Panc1 (cell line): ENCODE results near the gene MORC2.

Source experiments
- POLR2AphosphoS5 ChIP-seq: IDR thresholded peaks from 2 replicates; pipeline ENCODE4 v1.6.1; 2012; ENCODE audit warnings: mild to moderate bottlenecking, low read depth, low read length, moderate library complexity
- TF ChIP-seq, protein P1 (sequence below), 2 experiments: IDR thresholded peaks; 2 replicates each; pipeline ENCODE4 v1.6.1; 2011 to 2012; ENCODE audit warnings: low read depth in 2 of 2, control low read depth in 1 of 2, low read length in 1 of 2, mild to moderate bottlenecking in 1 of 2, moderate library complexity in 1 of 2; ENCODE audit not compliant: insufficient read depth in 1 of 2
- TF ChIP-seq, protein P2 (sequence below): fragments of 450-650 bp; IDR thresholded peaks from 2 replicates; pipeline ENCODE4 v1.5.1; 2017; ENCODE audit warnings: mild to moderate bottlenecking

DNA sequence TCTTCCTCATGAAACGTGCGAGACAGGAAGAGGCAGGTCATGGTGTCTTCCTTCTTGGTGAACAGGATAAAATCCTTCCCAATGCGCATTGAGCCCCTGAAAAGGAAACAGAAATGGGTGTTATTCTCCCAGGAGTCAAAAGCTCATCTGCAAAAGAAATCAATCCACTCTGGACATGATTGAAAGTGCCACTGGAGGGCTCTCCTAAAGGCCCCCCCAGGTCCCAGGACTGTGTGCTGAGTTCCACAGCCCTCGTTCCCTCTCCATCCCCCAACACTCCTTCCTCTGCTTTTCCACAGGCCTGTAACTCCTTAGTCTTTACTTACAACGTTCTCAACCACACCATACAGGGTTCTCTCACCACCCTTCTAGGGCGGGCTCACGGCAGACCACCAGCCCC is 22.2 kb downstream of the MORC2 start:
- TF ChIP-seq, protein P1, sequence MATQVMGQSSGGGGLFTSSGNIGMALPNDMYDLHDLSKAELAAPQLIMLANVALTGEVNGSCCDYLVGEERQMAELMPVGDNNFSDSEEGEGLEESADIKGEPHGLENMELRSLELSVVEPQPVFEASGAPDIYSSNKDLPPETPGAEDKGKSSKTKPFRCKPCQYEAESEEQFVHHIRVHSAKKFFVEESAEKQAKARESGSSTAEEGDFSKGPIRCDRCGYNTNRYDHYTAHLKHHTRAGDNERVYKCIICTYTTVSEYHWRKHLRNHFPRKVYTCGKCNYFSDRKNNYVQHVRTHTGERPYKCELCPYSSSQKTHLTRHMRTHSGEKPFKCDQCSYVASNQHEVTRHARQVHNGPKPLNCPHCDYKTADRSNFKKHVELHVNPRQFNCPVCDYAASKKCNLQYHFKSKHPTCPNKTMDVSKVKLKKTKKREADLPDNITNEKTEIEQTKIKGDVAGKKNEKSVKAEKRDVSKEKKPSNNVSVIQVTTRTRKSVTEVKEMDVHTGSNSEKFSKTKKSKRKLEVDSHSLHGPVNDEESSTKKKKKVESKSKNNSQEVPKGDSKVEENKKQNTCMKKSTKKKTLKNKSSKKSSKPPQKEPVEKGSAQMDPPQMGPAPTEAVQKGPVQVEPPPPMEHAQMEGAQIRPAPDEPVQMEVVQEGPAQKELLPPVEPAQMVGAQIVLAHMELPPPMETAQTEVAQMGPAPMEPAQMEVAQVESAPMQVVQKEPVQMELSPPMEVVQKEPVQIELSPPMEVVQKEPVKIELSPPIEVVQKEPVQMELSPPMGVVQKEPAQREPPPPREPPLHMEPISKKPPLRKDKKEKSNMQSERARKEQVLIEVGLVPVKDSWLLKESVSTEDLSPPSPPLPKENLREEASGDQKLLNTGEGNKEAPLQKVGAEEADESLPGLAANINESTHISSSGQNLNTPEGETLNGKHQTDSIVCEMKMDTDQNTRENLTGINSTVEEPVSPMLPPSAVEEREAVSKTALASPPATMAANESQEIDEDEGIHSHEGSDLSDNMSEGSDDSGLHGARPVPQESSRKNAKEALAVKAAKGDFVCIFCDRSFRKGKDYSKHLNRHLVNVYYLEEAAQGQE (IDR thresholded peaks at IDR 0.05; ENCODE audit: insufficient read depth in 1 of 2, low read depth in 2 of 2, low read length in 1 of 2), result no peak
- TF ChIP-seq, protein P2, sequence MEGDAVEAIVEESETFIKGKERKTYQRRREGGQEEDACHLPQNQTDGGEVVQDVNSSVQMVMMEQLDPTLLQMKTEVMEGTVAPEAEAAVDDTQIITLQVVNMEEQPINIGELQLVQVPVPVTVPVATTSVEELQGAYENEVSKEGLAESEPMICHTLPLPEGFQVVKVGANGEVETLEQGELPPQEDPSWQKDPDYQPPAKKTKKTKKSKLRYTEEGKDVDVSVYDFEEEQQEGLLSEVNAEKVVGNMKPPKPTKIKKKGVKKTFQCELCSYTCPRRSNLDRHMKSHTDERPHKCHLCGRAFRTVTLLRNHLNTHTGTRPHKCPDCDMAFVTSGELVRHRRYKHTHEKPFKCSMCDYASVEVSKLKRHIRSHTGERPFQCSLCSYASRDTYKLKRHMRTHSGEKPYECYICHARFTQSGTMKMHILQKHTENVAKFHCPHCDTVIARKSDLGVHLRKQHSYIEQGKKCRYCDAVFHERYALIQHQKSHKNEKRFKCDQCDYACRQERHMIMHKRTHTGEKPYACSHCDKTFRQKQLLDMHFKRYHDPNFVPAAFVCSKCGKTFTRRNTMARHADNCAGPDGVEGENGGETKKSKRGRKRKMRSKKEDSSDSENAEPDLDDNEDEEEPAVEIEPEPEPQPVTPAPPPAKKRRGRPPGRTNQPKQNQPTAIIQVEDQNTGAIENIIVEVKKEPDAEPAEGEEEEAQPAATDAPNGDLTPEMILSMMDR, result no peak
- no peak for TF ChIP-seq POLR2AphosphoS5
